Loucy (cell line): ENCODE measurements around the gene CXCL5.

Experiments
- H2AFZ ChIP-seq: fragments of 200-600 bp; sonication (generic); 2 replicates; pipeline ENCODE4 v1.6.0; 2016; ENCODE audit warnings: antibody characterized with exemption, mild to moderate bottlenecking, low read length, moderate library complexity
- H3F3A ChIP-seq: fragments of 200-600 bp; 2 replicates; pipeline ENCODE4 v1.6.0; 2016; ENCODE audit warnings: antibody characterized with exemption, low read depth, mild to moderate bottlenecking
- H3K27me3 ChIP-seq: fragments of 200-600 bp; sonication (generic); 2 replicates; pipeline ENCODE4 v1.6.1; 2014; ENCODE audit warnings: low read length, mild to moderate bottlenecking; ENCODE audit not compliant: insufficient read depth, poor library complexity, severe bottlenecking
- H3K36me3 ChIP-seq: fragments of 200-600 bp; sonication (generic); 2 replicates; pipeline ENCODE4 v1.6.1; 2016; ENCODE audit warnings: low read length; ENCODE audit not compliant: insufficient read depth
- H3K4me1 ChIP-seq: fragments of 200-600 bp; sonication (generic); 2 replicates; pipeline ENCODE4 v1.5.1; 2014; ENCODE audit warnings: low read length, mild to moderate bottlenecking; ENCODE audit not compliant: insufficient read depth, poor library complexity, severe bottlenecking
- H3K4me2 ChIP-seq: fragments of 200-600 bp; sonication (generic); 2 replicates; pipeline ENCODE4 v1.6.0; 2014; ENCODE audit warnings: antibody characterized with exemption, low read length, low read depth, mild to moderate bottlenecking; ENCODE audit not compliant: poor library complexity, severe bottlenecking
- H3K4me3 ChIP-seq: fragments of 200-600 bp; sonication (generic); 2 replicates; pipeline ENCODE4 v1.5.1; 2014; ENCODE audit warnings: low read length, mild to moderate bottlenecking, mixed read lengths; ENCODE audit not compliant: poor library complexity, severe bottlenecking
- H3K79me2 ChIP-seq: fragments of 200-600 bp; sonication (generic); 2 replicates; pipeline ENCODE4 v1.6.1; 2014; ENCODE audit warnings: low read length; ENCODE audit not compliant: insufficient read depth
- H3K9ac ChIP-seq: fragments of 200-600 bp; sonication (generic); 2 replicates; pipeline ENCODE4 v1.6.0; 2014; ENCODE audit warnings: mild to moderate bottlenecking, low read depth, low read length, moderate library complexity; ENCODE audit not compliant: poor library complexity, severe bottlenecking
- H3K9me2 ChIP-seq: fragments of 200-600 bp; sonication (generic); replicated peaks from 2 replicates; pipeline ENCODE4 v1.6.1; 2016; ENCODE audit warnings: low read depth, low read length, mixed read lengths
- H3K9me3 ChIP-seq: fragments of 200-600 bp; sonication (generic); 2 replicates; pipeline ENCODE4 v1.6.1; 2014; ENCODE audit warnings: mild to moderate bottlenecking, antibody characterized with exemption, low read length, low read depth; ENCODE audit not compliant: insufficient read depth
- H4K20me1 ChIP-seq: fragments of 200-600 bp; sonication (generic); 2 replicates; pipeline ENCODE4 v1.6.0; 2014; ENCODE audit warnings: antibody characterized with exemption, low read length, mild to moderate bottlenecking; ENCODE audit not compliant: insufficient read depth, poor library complexity, severe bottlenecking
- EZH2phosphoT487 ChIP-seq: fragments of 200-600 bp; IDR thresholded peaks from 2 replicates; pipeline ENCODE4 v1.6.1; 2018; ENCODE audit warnings: antibody characterized with exemption, mild to moderate bottlenecking, moderate library complexity, borderline replicate concordance
- TF ChIP-seq, protein P1 (sequence below): fragments of 200-600 bp; sonication (generic); conservative IDR thresholded peaks from 2 replicates; pipeline ENCODE4 v1.5.1; 2014; ENCODE audit warnings: mild to moderate bottlenecking, antibody characterized with exemption, low read length

The CXCL5 gene

DNA sequence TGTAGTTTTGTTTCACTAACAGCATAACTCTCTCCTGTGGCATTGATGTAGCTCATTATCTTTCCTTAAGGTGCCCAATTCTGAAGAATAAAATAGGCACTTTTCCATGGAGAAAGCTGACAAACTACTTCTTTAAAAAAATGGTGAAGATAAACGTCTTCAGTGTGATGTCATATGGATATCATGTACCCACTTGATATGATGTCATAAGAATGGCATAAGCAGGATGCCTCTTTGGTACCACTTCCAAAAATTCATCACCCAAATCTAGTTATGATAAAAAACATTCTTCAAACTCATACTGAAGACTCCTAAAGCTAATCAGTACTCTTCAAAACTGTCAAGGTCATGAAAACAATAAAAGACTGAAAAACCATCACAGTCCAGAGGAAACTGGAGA is 42.9 kb upstream of the CXCL5 start:
- no peaks in the 10 kb centered on the region for H3K9me3 ChIP-seq
- no peaks in the 10 kb centered on the region for H3K27me3 ChIP-seq
- no peak overlapping the region for H3K4me2 ChIP-seq
- TF ChIP-seq EZH2phosphoT487, result no peak
- TF ChIP-seq, protein P1, sequence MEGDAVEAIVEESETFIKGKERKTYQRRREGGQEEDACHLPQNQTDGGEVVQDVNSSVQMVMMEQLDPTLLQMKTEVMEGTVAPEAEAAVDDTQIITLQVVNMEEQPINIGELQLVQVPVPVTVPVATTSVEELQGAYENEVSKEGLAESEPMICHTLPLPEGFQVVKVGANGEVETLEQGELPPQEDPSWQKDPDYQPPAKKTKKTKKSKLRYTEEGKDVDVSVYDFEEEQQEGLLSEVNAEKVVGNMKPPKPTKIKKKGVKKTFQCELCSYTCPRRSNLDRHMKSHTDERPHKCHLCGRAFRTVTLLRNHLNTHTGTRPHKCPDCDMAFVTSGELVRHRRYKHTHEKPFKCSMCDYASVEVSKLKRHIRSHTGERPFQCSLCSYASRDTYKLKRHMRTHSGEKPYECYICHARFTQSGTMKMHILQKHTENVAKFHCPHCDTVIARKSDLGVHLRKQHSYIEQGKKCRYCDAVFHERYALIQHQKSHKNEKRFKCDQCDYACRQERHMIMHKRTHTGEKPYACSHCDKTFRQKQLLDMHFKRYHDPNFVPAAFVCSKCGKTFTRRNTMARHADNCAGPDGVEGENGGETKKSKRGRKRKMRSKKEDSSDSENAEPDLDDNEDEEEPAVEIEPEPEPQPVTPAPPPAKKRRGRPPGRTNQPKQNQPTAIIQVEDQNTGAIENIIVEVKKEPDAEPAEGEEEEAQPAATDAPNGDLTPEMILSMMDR, result no peak
- H3F3A ChIP-seq, result no peaks in the 10 kb centered on the region
- no peaks in the 10 kb centered on the region for H3K36me3 ChIP-seq
- H3K79me2 ChIP-seq, result 0 out of 2 replicates have a peak, but pooled peaks cover 3% of the 10 kb centered on the region
- H3K9me2 ChIP-seq, result no peaks in the 10 kb centered on the region
- H3K4me3 ChIP-seq, result no peak overlapping the region
- H3K9ac ChIP-seq, result no peak overlapping the region
- no peak overlapping the region for H2AFZ ChIP-seq
- H3K4me1 ChIP-seq, result peaks cover 24% of the 10 kb centered on the region
- H4K20me1 ChIP-seq, result no peaks in the 10 kb centered on the region

DNA sequence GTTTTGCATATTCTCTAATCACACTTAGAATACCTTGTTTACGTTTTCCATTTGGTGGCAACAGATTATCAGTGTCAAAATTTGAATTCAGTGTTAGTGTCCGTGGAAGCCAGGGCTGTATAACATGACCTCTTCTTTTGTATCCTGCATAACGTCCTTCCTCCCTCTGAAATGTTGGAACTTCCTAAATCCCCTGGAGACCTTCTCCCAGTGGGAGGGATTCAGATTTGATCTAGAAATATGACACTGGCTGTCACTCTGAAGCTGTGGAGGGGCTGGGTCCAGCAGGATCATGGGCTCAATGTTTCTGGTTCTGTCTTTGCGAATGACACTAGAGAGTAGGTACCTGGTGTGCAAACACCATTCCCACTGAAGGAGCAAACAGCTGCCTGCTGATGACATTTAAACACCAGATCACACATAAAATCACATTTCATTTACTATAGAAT is 40.9 kb upstream of the CXCL5 start:
- H4K20me1 ChIP-seq, result no peaks in the 10 kb centered on the region
- H3K9ac ChIP-seq, result peak overlapping the region; percentile 82
- TF ChIP-seq EZH2phosphoT487, result no peak
- TF ChIP-seq, protein P1, result no peak
- no peaks in the 10 kb centered on the region for H3K9me3 ChIP-seq
- peak overlapping the region; percentile 97 for H2AFZ ChIP-seq
- H3F3A ChIP-seq, result no peaks in the 10 kb centered on the region
- no peaks in the 10 kb centered on the region for H3K9me2 ChIP-seq
- no peaks in the 10 kb centered on the region for H3K27me3 ChIP-seq
- peak overlapping the region; percentile 68 for H3K4me2 ChIP-seq
- peaks cover 25% of the 10 kb centered on the region for H3K4me1 ChIP-seq
- peak overlapping the region; percentile 87 for H3K4me3 ChIP-seq
- no peaks in the 10 kb centered on the region for H3K36me3 ChIP-seq
- 0 out of 2 replicates have a peak, but pooled peaks cover 3% of the 10 kb centered on the region for H3K79me2 ChIP-seq

DNA sequence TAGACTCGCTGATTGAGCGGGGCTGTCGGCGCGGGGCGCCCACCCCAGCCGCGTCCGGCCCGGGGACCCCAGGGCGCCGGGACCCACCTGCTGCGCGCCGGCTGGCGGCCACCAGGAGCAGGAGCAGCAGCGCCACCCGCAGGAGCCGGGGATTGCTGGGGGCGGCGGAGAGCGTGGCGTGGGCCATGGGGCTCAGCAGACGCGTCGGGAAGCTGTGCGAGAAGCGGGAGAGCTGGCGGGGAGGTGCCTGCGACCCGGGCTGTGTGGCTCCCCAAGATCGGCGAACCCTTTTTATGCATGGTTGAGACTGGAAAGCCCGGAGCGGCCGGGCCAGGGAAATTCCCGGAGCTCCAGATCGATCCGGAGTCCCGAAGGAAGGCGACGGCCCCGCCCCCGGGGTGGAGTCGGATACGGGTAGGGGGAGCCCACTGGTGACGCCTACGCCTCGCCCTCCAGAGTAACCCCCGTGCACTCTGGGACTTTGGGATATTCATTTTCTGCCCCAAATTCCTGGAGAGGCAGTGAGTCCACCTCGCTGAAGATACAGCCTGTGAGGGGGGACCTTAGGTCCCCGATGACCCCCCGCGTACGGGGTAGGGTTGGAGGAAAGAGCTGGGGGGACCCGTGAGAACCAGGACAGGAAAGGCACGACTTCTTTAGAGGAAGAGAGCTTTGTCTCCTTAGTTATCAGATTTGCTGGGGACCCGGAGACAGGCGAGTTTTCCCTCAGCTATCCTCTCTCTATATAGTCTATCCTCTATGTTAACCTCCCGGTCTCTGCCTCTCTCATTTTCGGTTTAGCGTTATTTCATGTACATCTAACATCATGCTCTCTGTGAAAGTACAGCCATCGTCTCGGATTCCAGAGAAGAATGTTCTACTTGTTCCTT is 40.2 kb upstream of the CXCL5 start, which contains the start of gene CXCL3:
Gene CXCL3 (minus strand): TSS at position 265 of the 890 bp plus-strand sequence. CDS start 78 bp downstream, at position 187.
- Histone ChIP-seq H3K79me2 (0 out of 2 replicates have a peak, but pooled peaks cover 3% of the 10 kb centered on the region), H3K36me3 (no peaks in the 10 kb centered on the region), H3K27me3 (no peaks in the 10 kb centered on the region), H3K4me3 (peak within 1 kb of the TSS; percentile 87), H3F3A (no peaks in the 10 kb centered on the region), H3K9ac (peak within 1 kb of the TSS; percentile 82), H2AFZ (peak within 1 kb of the TSS; percentile 97), H3K9me3 (no peaks in the 10 kb centered on the region), H4K20me1 (no peaks in the 10 kb centered on the region), H3K9me2 (no peaks in the 10 kb centered on the region), H3K4me2 (peak within 1 kb of the TSS; percentile 68), H3K4me1 (peaks cover 29% of the 10 kb centered on the region)
- TF ChIP-seq EZH2phosphoT487, result no peak
- TF ChIP-seq, protein P1, result peak; percentile 68
